HFFc6 (cell line): ENCODE data around the gene TMEM178B. TPM values are rescaled to one million over a fixed set of nuclear protein-coding genes. Genes with fewer than 3 reads are reported as not detected.
"Not testable (repeated sequence)": the region's sequence is repeated elsewhere in the genome, so short reads cannot be mapped to it uniquely, and the experiment has no call there.

ENCODE experiments used
- DNase-seq: peaks from one replicate; pipeline ENCODE4 v3.0.0-alpha.2; 2018
- H3K27ac Mint-ChIP-seq: 2 replicates; pipeline ENCODE4 v1.8.0; 2020; ENCODE audit warnings: mild to moderate bottlenecking, mixed read lengths
- H3K27me3 Mint-ChIP-seq: 2 replicates; pipeline ENCODE4 v1.8.0; 2021; ENCODE audit warnings: mild to moderate bottlenecking, moderate library complexity, mixed read lengths; ENCODE audit not compliant: insufficient read depth
- H3K36me3 Mint-ChIP-seq: 2 replicates; pipeline ENCODE4 v1.8.0; 2021; ENCODE audit warnings: low read depth, mixed read lengths
- H3K4me1 Mint-ChIP-seq: 2 replicates; pipeline ENCODE4 v1.8.0; 2020; ENCODE audit warnings: low read depth, mixed read lengths
- H3K4me3 Mint-ChIP-seq: 2 replicates; pipeline ENCODE4 v1.8.0; 2020; ENCODE audit warnings: mild to moderate bottlenecking, moderate library complexity, mixed read lengths
- H3K9me3 Mint-ChIP-seq: 2 replicates; pipeline ENCODE4 v1.8.0; 2020; ENCODE audit warnings: mild to moderate bottlenecking, mixed read lengths
- CTCF ChIP-seq: fragments of 200-600 bp; sonication (generic); IDR thresholded peaks from 2 replicates; pipeline ENCODE4 v1.5.0; 2021; ENCODE audit warnings: antibody characterized with exemption, mild to moderate bottlenecking
- total RNA-seq, 6 experiments: library from RNA; stranded (reverse); fragmentation: NEBNext Ultra II Directional; extraction: Animal tissue kit (Norgen Biotek cat#: 25700); gene quantifications; 2 replicates in 1 of 6; 3 replicates in 5 of 6; pipeline ENCODE4 v1.2.3, GENCODE V29; 2021

TMEM178B gene
- total RNA-seq, 6 experiments from 2014 or later, result 2.8 to 8.4 (median 6.6) TPM

DNA sequence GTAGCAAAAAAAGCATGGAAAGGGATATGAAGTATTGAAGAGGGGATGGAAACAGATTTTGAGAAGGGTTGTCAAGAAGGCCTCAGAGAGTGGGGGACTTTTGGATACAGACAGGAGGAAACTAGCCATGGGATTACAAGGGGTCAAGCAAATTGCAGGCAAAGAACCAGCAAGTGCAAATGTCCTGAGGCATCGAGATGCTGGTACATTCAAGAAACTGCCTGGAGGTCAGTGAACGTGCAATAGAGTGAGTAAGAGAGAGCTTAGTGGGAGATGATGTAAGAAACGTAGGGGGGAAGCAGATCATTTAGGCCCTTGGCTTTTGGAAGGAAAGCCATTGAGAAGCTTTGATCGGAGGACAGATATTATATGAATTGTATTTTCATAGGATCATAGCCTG lies 250.0 kb downstream of the TMEM178B start:
- Mint-ChIP-seq H3K9me3 (peaks cover 7% of the 10 kb centered on the region; the same call in 1 of the 2 replicates), H3K4me1 (peaks cover 4% of the 10 kb centered on the region; the same call in 1 of the 2 replicates), H3K4me3 (no peak overlapping the region), H3K27ac (no peak overlapping the region), H3K36me3 (peaks cover 3% of the 10 kb centered on the region; the same call in 1 of the 2 replicates), H3K27me3 (no peaks in the 10 kb centered on the region)
- TF ChIP-seq CTCF, result no peak
- DNase-seq, result no peak

- H3K27me3 Mint-ChIP-seq, result no peaks in the 10 kb centered on the region
- peaks cover 3% of the 10 kb centered on the region; the same call in 1 of the 2 replicates for H3K36me3 Mint-ChIP-seq
- H3K27ac Mint-ChIP-seq, result no peak overlapping the region
- no peak for TF ChIP-seq CTCF
- H3K4me1 Mint-ChIP-seq, result peaks cover 2% of the 10 kb centered on the region; the same call in 1 of the 2 replicates
- DNase-seq, result no peak
- H3K4me3 Mint-ChIP-seq, result no peak overlapping the region
- peaks cover 7% of the 10 kb centered on the region; the same call in 1 of the 2 replicates for H3K9me3 Mint-ChIP-seq
These were observed 251.0 kb downstream of the TMEM178B start for GRCh38 chr7:141324870-141325269.

- Mint-ChIP-seq H3K27me3 (no peaks in the 10 kb centered on the region), H3K36me3 (peaks cover 3% of the 10 kb centered on the region; the same call in 1 of the 2 replicates), H3K4me1 (no peaks in the 10 kb centered on the region; the same call in 1 of the 2 replicates), H3K9me3 (peaks cover 7% of the 10 kb centered on the region; the same call in 1 of the 2 replicates), H3K4me3 (no peak overlapping the region), H3K27ac (no peak overlapping the region)
- no peak for DNase-seq
- TF ChIP-seq CTCF, result no peak
These were observed 251.4 kb downstream of the TMEM178B start for GRCh38 chr7:141325275-141325674.

DNA sequence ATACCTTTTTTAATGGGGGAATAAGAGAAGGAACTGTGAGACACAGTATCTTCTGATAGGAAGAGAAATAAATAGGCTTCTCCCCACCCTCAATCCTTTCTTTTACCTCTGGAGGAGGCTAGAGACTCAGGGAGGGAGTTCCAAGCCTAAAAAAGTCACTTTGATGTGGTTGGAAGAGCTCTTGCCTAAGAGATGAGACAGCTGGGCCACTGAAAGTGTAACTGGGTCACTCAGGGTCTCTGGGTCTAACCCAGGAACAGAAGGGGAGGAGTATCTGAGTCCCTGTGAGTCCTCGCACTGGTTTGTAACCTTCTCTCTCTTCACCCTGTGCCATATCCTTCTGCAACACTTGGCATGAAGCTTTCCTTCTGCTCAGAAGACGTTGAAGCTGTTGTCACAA lies 254.4 kb downstream of the TMEM178B start:
- no peak overlapping the region for H3K27ac Mint-ChIP-seq
- H3K36me3 Mint-ChIP-seq, result peaks cover 3% of the 10 kb centered on the region; the same call in 1 of the 2 replicates
- no peak overlapping the region for H3K4me3 Mint-ChIP-seq
- no peaks in the 10 kb centered on the region for H3K27me3 Mint-ChIP-seq
- no peak for DNase-seq
- H3K4me1 Mint-ChIP-seq, result no peaks in the 10 kb centered on the region
- peaks cover 7% of the 10 kb centered on the region for H3K9me3 Mint-ChIP-seq
- no peak for TF ChIP-seq CTCF

GRCh38 chr7:141330285-141330684 lies 256.4 kb downstream of the TMEM178B start:
- H3K9me3 Mint-ChIP-seq, H3K4me3 Mint-ChIP-seq, H3K36me3 Mint-ChIP-seq, H3K27ac Mint-ChIP-seq, H3K27me3 Mint-ChIP-seq, DNase-seq, H3K4me1 Mint-ChIP-seq: not testable (repeated sequence)

- H3K4me1 Mint-ChIP-seq, result no peaks in the 10 kb centered on the region
- H3K27me3 Mint-ChIP-seq, result no peaks in the 10 kb centered on the region
- peaks cover 4% of the 10 kb centered on the region; the same call in 1 of the 2 replicates for H3K36me3 Mint-ChIP-seq
- H3K4me3 Mint-ChIP-seq, result no peak overlapping the region
- no peak for DNase-seq
- no peak overlapping the region for H3K27ac Mint-ChIP-seq
- no peak for TF ChIP-seq CTCF
- peaks cover 15% of the 10 kb centered on the region for H3K9me3 Mint-ChIP-seq
These were observed 259.6 kb downstream of the TMEM178B start for GRCh38 chr7:141333459-141333858.
